ENCODE data around the gene BCDIN3D. TPM values are rescaled to one million over a fixed set of nuclear protein-coding genes. Genes with fewer than 3 reads are reported as not detected.
"Not testable (repeated sequence)": the region's sequence is repeated elsewhere in the genome, so short reads cannot be mapped to it uniquely, and the experiment has no call there.

Gene BCDIN3D
- total and polyA plus RNA-seq, 10 donors, result 3.3 to 7.4 (median 5.2) TPM

- peaks cover 0 to 32% (median 0%) of the 10 kb centered on the region in 7 donors for H3K27me3 ChIP-seq (replicated peaks in 1 of 7)
- H3K4me3 ChIP-seq, result no peak overlapping the region
- no peak overlapping the region for H3K27ac ChIP-seq
- H3K9me3 ChIP-seq, result no peaks in the 10 kb centered on the region
- TF ChIP-seq CTCF (IDR thresholded peaks at IDR 0.05 in 8 of 11, conservative IDR thresholded peaks at IDR 0.05 in 3 of 11) (no peak), POLR2A (IDR thresholded peaks at IDR 0.05) (no peak), POLR2AphosphoS5 (IDR thresholded peaks at IDR 0.05) (no peak)
- DNase-seq, result peak; percentile 42
- WGBS, 5 donors, result 78 to 89% (median 83%) methylated on average over 12 to 13 of the region's 13 CpGs
- intact Hi-C loops (cut with DNase I; ENCODE audit: low total_unique reads), result loop anchor here (10.0 kb wide), 1 partner anchor 200 kb away; no protein-coding TSS in a partner anchor
- H3K4me1 ChIP-seq, result peaks cover 0 to 30% (median 11%) of the 10 kb centered on the region in 6 donors
- no peaks in the 10 kb centered on the region for H3K36me3 ChIP-seq
Measured at GRCh38 chr12:49865109-49865781, 22.3 kb upstream of the BCDIN3D start.

- intact Hi-C loops (cut with DNase I; ENCODE audit: low total_unique reads), result loop anchor here (10.0 kb wide), 1 partner anchor 200 kb away; no protein-coding TSS in a partner anchor
- no peak overlapping the region for H3K27ac ChIP-seq
- 61 to 87% (median 80%) methylated on average over 2 of the region's 2 CpGs for WGBS, 5 donors
- no peak overlapping the region for H3K4me3 ChIP-seq
- H3K9me3 ChIP-seq, result no peaks in the 10 kb centered on the region
- H3K36me3 ChIP-seq, result no peaks in the 10 kb centered on the region
- peaks cover 0 to 30% (median 10%) of the 10 kb centered on the region in 6 donors for H3K4me1 ChIP-seq
- TF ChIP-seq POLR2A (IDR thresholded peaks at IDR 0.05) (no peak), CTCF (IDR thresholded peaks at IDR 0.05 in 8 of 11, conservative IDR thresholded peaks at IDR 0.05 in 3 of 11) (no peak), POLR2AphosphoS5 (IDR thresholded peaks at IDR 0.05) (no peak)
- no peak for DNase-seq
- H3K27me3 ChIP-seq (replicated peaks in 1 of 7), result peaks cover 0 to 32% (median 0%) of the 10 kb centered on the region in 7 donors
Measured at GRCh38 chr12:49864798-49865090, 21.8 kb upstream of the BCDIN3D start.

- H3K9me3 ChIP-seq, result no peaks in the 10 kb centered on the region
- no peak overlapping the region for H3K27ac ChIP-seq
- peak; percentile 31 for DNase-seq
- peaks cover 0 to 32% (median 0%) of the 10 kb centered on the region in 7 donors for H3K27me3 ChIP-seq (replicated peaks in 1 of 7)
- no peaks in the 10 kb centered on the region for H3K36me3 ChIP-seq
- H3K4me1 ChIP-seq, result peaks cover 0 to 24% (median 8%) of the 10 kb centered on the region in 6 donors
- TF ChIP-seq POLR2AphosphoS5 (IDR thresholded peaks at IDR 0.05) (no peak), POLR2A (IDR thresholded peaks at IDR 0.05) (no peak), CTCF (IDR thresholded peaks at IDR 0.05 in 8 of 11, conservative IDR thresholded peaks at IDR 0.05 in 3 of 11) (no peak)
- H3K4me3 ChIP-seq, result no peak overlapping the region
- intact Hi-C loops (cut with DNase I; ENCODE audit: low total_unique reads), result loop anchor here (10.0 kb wide), 1 partner anchor 201 kb away; no protein-coding TSS in a partner anchor
- WGBS, 5 donors, result 77 to 84% (median 82%) methylated on average over 17 of the region's 17 CpGs
Measured at GRCh38 chr12:49863946-49864797, 21.3 kb upstream of the BCDIN3D start.

- not testable (repeated sequence) for H3K36me3 ChIP-seq, H3K27ac ChIP-seq, DNase-seq, H3K4me1 ChIP-seq, H3K9me3 ChIP-seq, H3K4me3 ChIP-seq
- intact Hi-C loops (cut with DNase I; ENCODE audit: low total_unique reads), result loop anchor here (10.0 kb wide), 1 partner anchor 204 kb away; no protein-coding TSS in a partner anchor
- H3K27me3 ChIP-seq (replicated peaks in 1 of 7), result peaks cover 0 to 12% (median 0%) of the 10 kb centered on the region in 7 donors
- 88 to 96% (median 93%) methylated on average over 5 to 31 of the region's 31 CpGs for WGBS, 5 donors
Measured at GRCh38 chr12:49860921-49861320, 18.0 kb upstream of the BCDIN3D start.

GRCh38 chr12:49855890-49856289 is 13.0 kb upstream of the BCDIN3D start:
- 88 to 96% (median 93%) methylated on average over 4 of the region's 4 CpGs for WGBS, 5 donors
- H3K36me3 ChIP-seq; intact Hi-C loops (cut with DNase I; ENCODE audit: low total_unique reads); H3K4me1 ChIP-seq; H3K27me3 ChIP-seq (replicated peaks in 1 of 7); H3K4me3 ChIP-seq; H3K9me3 ChIP-seq; DNase-seq; H3K27ac ChIP-seq: not testable (repeated sequence)

All from spleen (tissue), 11 donors.